ENCODE measurements around the gene ACOXL.

The ACOXL gene

DNA sequence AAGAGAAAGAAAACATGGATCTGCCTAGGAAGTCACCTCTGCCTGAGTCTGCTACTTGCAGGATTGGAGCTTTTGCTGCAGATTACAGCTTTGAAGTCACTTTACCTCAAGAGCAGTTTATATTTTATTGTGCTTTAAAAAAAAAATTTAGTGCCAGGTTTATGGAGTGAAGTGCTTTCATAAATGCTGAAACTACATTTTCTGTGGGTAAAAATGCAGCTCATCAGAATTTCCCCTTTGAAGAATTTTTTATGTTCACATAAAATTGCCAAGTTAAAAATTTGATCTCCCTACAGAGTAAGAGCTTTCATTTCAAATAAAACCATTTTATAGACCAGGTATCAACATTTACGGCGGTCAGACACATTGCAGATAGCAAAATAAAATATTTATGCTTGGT is 413.6 kb downstream of the ACOXL start:
- Histone ChIP-seq H3K36me3 (ENCODE audit: control insufficient read depth, insufficient read depth, low read length) (peaks cover 11% of the 10 kb centered on the region), H3K9me3 (ENCODE audit: control insufficient read depth, low read length) (no peaks in the 10 kb centered on the region), H3K27ac (ENCODE audit: insufficient read depth, low read depth, low read length, poor library complexity, severe bottlenecking) (no peak overlapping the region), H3K27me3 (ENCODE audit: control insufficient read depth, insufficient read depth, low read length, poor library complexity, severe bottlenecking) (no peaks in the 10 kb centered on the region), H3K4me3 (ENCODE audit: insufficient read depth, low read depth, low read length) (no peak overlapping the region), H3K4me1 (ENCODE audit: control insufficient read depth, insufficient read depth, low read length) (peaks cover 12% of the 10 kb centered on the region)
- WGBS, 2 experiments = 80% methylated on average over 1 of the region's 2 CpGs; no CpG with 5 or more reads in 1 of the 2 experiments

DNA sequence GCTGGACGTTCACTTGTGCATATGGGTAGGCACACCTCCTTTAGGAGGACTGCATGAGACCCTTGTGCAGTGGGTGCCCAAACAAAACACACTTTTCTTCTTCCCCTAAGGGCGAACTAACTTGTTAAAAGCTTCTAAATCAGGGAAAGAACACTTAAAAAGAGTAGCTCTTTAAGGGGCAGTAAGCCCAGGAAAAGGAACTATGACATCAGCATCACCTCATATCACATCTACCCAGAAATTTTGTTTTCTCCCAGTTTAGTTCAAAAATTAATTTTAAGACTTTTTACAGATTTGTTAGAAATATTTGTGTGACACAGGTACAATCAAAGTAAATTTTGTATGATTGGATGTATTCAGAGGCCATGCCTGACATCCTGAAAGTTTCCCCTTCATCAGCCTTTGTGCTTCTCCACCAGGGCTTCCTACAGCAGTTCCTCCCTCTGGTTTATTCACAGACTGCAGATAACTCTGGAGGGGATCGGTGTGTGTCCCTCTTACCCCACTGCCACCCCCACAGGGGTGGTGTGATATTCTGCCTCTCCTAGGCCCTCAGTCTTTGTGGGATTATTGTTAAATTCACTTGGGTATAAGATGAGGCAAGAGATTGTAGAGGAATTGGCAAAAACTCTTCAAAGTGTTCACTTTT is 416.0 kb downstream of the ACOXL start:
- Histone ChIP-seq H3K36me3 (ENCODE audit: control insufficient read depth, insufficient read depth, low read length) (peaks cover 25% of the 10 kb centered on the region), H3K27me3 (ENCODE audit: control insufficient read depth, insufficient read depth, low read length, poor library complexity, severe bottlenecking) (no peaks in the 10 kb centered on the region), H3K4me1 (ENCODE audit: control insufficient read depth, insufficient read depth, low read length) (peaks cover 12% of the 10 kb centered on the region), H3K4me3 (ENCODE audit: insufficient read depth, low read depth, low read length) (no peak overlapping the region), H3K9me3 (ENCODE audit: control insufficient read depth, low read length) (no peaks in the 10 kb centered on the region), H3K27ac (ENCODE audit: insufficient read depth, low read depth, low read length, poor library complexity, severe bottlenecking) (no peak overlapping the region)
- 95% methylated on average over 2 to 3 of the region's 3 CpGs for WGBS, 2 experiments

DNA sequence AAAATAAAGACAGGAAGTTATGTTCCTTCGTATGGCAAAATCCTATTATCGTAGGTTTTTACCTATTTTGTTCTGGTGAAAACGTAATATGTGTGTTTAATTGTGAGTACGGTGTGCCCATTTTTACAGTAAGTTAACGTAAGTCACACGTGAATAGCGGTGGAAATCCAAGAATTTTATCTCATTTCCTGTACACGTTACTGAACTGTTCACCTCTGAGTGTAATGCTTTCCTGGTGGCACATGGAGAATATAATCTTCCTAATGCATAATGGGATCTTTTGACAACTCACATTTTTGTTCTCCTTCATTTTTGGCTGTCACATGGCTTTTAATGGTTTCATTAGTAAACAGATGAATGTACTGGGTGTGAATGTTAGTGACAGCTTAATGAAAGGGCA is 416.6 kb downstream of the ACOXL start:
- H3K4me1 ChIP-seq (ENCODE audit: control insufficient read depth, insufficient read depth, low read length) = peaks cover 12% of the 10 kb centered on the region
- H3K9me3 ChIP-seq (ENCODE audit: control insufficient read depth, low read length) = no peaks in the 10 kb centered on the region
- no peak overlapping the region for H3K27ac ChIP-seq (ENCODE audit: insufficient read depth, low read depth, low read length, poor library complexity, severe bottlenecking)
- H3K27me3 ChIP-seq (ENCODE audit: control insufficient read depth, insufficient read depth, low read length, poor library complexity, severe bottlenecking) = no peaks in the 10 kb centered on the region
- no peak overlapping the region for H3K4me3 ChIP-seq (ENCODE audit: insufficient read depth, low read depth, low read length)
- WGBS, 2 experiments = 97 to 98% methylated on average over 8 of the region's 8 CpGs
- H3K36me3 ChIP-seq (ENCODE audit: control insufficient read depth, insufficient read depth, low read length) = peaks cover 25% of the 10 kb centered on the region

- Histone ChIP-seq H3K4me1 (ENCODE audit: control insufficient read depth, insufficient read depth, low read length) (peaks cover 12% of the 10 kb centered on the region), H3K27ac (ENCODE audit: insufficient read depth, low read depth, low read length, poor library complexity, severe bottlenecking) (no peak overlapping the region), H3K4me3 (ENCODE audit: insufficient read depth, low read depth, low read length) (no peak overlapping the region), H3K9me3 (ENCODE audit: control insufficient read depth, low read length) (no peaks in the 10 kb centered on the region), H3K36me3 (ENCODE audit: control insufficient read depth, insufficient read depth, low read length) (peaks cover 32% of the 10 kb centered on the region), H3K27me3 (ENCODE audit: control insufficient read depth, insufficient read depth, low read length, poor library complexity, severe bottlenecking) (no peaks in the 10 kb centered on the region)
- 97 to 98% methylated on average over 7 of the region's 7 CpGs for WGBS, 2 experiments
These were observed 417.6 kb downstream of the ACOXL start for GRCh38 chr2:111149882-111150455.

GRCh38 chr2:111154758-111155157 is 422.4 kb downstream of the ACOXL start:
- Histone ChIP-seq H3K36me3 (ENCODE audit: control insufficient read depth, insufficient read depth, low read length) (peaks cover 40% of the 10 kb centered on the region), H3K27me3 (ENCODE audit: control insufficient read depth, insufficient read depth, low read length, poor library complexity, severe bottlenecking) (no peaks in the 10 kb centered on the region), H3K9me3 (ENCODE audit: control insufficient read depth, low read length) (no peaks in the 10 kb centered on the region), H3K27ac (ENCODE audit: insufficient read depth, low read depth, low read length, poor library complexity, severe bottlenecking) (no peak overlapping the region), H3K4me3 (ENCODE audit: insufficient read depth, low read depth, low read length) (no peak overlapping the region), H3K4me1 (ENCODE audit: control insufficient read depth, insufficient read depth, low read length) (no peaks in the 10 kb centered on the region)
- 86 to 91% methylated on average over 6 of the region's 6 CpGs for WGBS, 2 experiments

GRCh38 chr2:111155610-111156009 is 423.2 kb downstream of the ACOXL start:
- Histone ChIP-seq H3K27me3 (ENCODE audit: control insufficient read depth, insufficient read depth, low read length, poor library complexity, severe bottlenecking) (no peaks in the 10 kb centered on the region), H3K4me1 (ENCODE audit: control insufficient read depth, insufficient read depth, low read length) (no peaks in the 10 kb centered on the region), H3K36me3 (ENCODE audit: control insufficient read depth, insufficient read depth, low read length) (peaks cover 39% of the 10 kb centered on the region), H3K4me3 (ENCODE audit: insufficient read depth, low read depth, low read length) (no peak overlapping the region), H3K27ac (ENCODE audit: insufficient read depth, low read depth, low read length, poor library complexity, severe bottlenecking) (no peak overlapping the region), H3K9me3 (ENCODE audit: control insufficient read depth, low read length) (no peaks in the 10 kb centered on the region)
- WGBS, 2 experiments = 75 to 96% methylated on average over 1 of the region's 1 CpG

DNA sequence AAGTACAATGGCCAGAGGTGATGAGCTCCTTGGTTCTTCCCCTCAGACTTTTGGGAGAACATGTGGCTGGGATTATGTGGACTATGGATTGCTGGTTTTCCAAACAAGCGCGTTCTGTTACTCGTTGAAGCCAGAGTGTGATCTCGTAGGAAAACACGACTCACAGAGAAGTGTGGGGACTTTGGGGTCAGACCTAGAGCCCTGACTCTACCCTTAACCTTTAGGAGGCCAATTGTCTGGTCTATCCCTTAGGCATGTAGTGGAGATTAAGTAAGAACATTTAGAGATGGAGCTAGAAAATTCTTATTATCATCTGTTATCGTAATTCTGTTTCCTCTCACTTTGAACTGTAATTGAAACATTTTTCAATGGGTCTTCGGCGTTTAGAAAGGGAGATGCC is 424.2 kb downstream of the ACOXL start:
- H3K4me3 ChIP-seq (ENCODE audit: insufficient read depth, low read depth, low read length) = no peak overlapping the region
- H3K36me3 ChIP-seq (ENCODE audit: control insufficient read depth, insufficient read depth, low read length) = peaks cover 39% of the 10 kb centered on the region
- no peaks in the 10 kb centered on the region for H3K9me3 ChIP-seq (ENCODE audit: control insufficient read depth, low read length)
- H3K4me1 ChIP-seq (ENCODE audit: control insufficient read depth, insufficient read depth, low read length) = no peaks in the 10 kb centered on the region
- 94 to 95% methylated on average over 8 of the region's 8 CpGs for WGBS, 2 experiments
- no peak overlapping the region for H3K27ac ChIP-seq (ENCODE audit: insufficient read depth, low read depth, low read length, poor library complexity, severe bottlenecking)
- H3K27me3 ChIP-seq (ENCODE audit: control insufficient read depth, insufficient read depth, low read length, poor library complexity, severe bottlenecking) = no peaks in the 10 kb centered on the region

GRCh38 chr2:111157071-111157661 is 424.8 kb downstream of the ACOXL start:
- no peak overlapping the region for H3K4me3 ChIP-seq (ENCODE audit: insufficient read depth, low read depth, low read length)
- peaks cover 2% of the 10 kb centered on the region for H3K4me1 ChIP-seq (ENCODE audit: control insufficient read depth, insufficient read depth, low read length)
- H3K9me3 ChIP-seq (ENCODE audit: control insufficient read depth, low read length) = no peaks in the 10 kb centered on the region
- no peak overlapping the region for H3K27ac ChIP-seq (ENCODE audit: insufficient read depth, low read depth, low read length, poor library complexity, severe bottlenecking)
- 92% methylated on average over 4 to 5 of the region's 5 CpGs for WGBS, 2 experiments
- no peaks in the 10 kb centered on the region for H3K27me3 ChIP-seq (ENCODE audit: control insufficient read depth, insufficient read depth, low read length, poor library complexity, severe bottlenecking)
- peaks cover 39% of the 10 kb centered on the region for H3K36me3 ChIP-seq (ENCODE audit: control insufficient read depth, insufficient read depth, low read length)

DNA sequence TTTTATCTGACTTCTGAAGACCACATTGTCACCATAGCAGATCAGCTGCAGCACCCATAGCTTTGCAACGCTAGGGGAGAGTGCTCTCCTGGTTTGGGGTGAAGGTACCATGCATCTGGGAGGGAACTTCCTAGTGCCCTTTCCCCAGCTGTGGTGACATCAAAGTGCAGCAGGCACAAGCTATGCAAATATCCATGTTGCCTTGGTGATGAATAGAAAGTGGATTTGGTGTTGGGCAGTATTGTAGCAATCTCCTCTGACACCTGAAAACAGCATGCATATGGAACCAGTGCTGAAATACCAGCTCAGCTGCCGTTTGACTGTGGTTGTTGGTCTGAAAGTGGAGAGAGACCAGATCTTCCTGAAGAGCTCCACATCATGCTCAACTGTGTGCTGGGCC is 425.4 kb downstream of the ACOXL start:
- Histone ChIP-seq H3K9me3 (ENCODE audit: control insufficient read depth, low read length) (no peaks in the 10 kb centered on the region), H3K27ac (ENCODE audit: insufficient read depth, low read depth, low read length, poor library complexity, severe bottlenecking) (no peak overlapping the region), H3K4me1 (ENCODE audit: control insufficient read depth, insufficient read depth, low read length) (peaks cover 7% of the 10 kb centered on the region), H3K27me3 (ENCODE audit: control insufficient read depth, insufficient read depth, low read length, poor library complexity, severe bottlenecking) (no peaks in the 10 kb centered on the region), H3K36me3 (ENCODE audit: control insufficient read depth, insufficient read depth, low read length) (peaks cover 33% of the 10 kb centered on the region), H3K4me3 (ENCODE audit: insufficient read depth, low read depth, low read length) (no peak overlapping the region)
- WGBS, 2 experiments = 73 to 87% methylated on average over 2 of the region's 2 CpGs

- H3K36me3 ChIP-seq (ENCODE audit: control insufficient read depth, insufficient read depth, low read length) = peaks cover 27% of the 10 kb centered on the region
- H3K4me3 ChIP-seq (ENCODE audit: insufficient read depth, low read depth, low read length) = no peak overlapping the region
- H3K27me3 ChIP-seq (ENCODE audit: control insufficient read depth, insufficient read depth, low read length, poor library complexity, severe bottlenecking) = no peaks in the 10 kb centered on the region
- 82 to 86% methylated on average over 5 of the region's 5 CpGs for WGBS, 2 experiments
- no peak overlapping the region for H3K27ac ChIP-seq (ENCODE audit: insufficient read depth, low read depth, low read length, poor library complexity, severe bottlenecking)
- no peaks in the 10 kb centered on the region for H3K9me3 ChIP-seq (ENCODE audit: control insufficient read depth, low read length)
- H3K4me1 ChIP-seq (ENCODE audit: control insufficient read depth, insufficient read depth, low read length) = peaks cover 17% of the 10 kb centered on the region
These were observed 427.3 kb downstream of the ACOXL start for GRCh38 chr2:111159641-111160040.

Measured in ectodermal cell (in vitro differentiated cells).